Activated CD4-positive, alpha-beta T cell treated with anti-CD3 and anti-CD28 coated beads for 1 hour (primary cell): ENCODE measurements around the gene C1orf167.
A peak's percentile ranks its signal among the peaks of the same experiment; 100 is the strongest.

Source experiments
- DNase-seq: peaks from one replicate; pipeline ENCODE4 v3.0.0-alpha.2; 2020

Gene C1orf167

GRCh38 chr1:11761988-11762406 lies at the start of gene C1orf167:
C1orf167 (plus strand) TSS chr1:11762193; CDS start chr1:11764401, 2,208 bp downstream.
- no peak for DNase-seq

DNA sequence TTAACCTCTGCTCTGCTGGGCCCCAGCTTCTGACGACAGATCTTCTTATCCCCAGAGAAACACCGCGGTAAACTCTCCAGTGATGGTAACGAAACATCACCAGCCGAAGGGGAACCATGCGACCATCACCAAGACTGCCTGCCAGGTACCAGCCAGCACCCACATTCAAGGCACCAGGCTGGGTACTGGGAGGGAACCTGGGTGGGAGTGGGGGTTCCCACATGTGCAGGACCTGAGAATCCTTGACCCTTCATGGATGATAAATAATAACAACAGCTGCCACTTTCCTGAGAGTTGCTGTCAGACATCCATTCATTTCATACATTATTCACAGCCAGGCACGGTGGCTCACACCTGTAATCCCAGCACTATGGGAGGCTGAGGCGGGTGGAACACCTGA lies 49.7 kb upstream of the C1orf167 start:
- DNase-seq = no peak

GRCh38 chr1:11713095-11713494 lies 48.9 kb upstream of the C1orf167 start:
- DNase-seq = no peak

DNA sequence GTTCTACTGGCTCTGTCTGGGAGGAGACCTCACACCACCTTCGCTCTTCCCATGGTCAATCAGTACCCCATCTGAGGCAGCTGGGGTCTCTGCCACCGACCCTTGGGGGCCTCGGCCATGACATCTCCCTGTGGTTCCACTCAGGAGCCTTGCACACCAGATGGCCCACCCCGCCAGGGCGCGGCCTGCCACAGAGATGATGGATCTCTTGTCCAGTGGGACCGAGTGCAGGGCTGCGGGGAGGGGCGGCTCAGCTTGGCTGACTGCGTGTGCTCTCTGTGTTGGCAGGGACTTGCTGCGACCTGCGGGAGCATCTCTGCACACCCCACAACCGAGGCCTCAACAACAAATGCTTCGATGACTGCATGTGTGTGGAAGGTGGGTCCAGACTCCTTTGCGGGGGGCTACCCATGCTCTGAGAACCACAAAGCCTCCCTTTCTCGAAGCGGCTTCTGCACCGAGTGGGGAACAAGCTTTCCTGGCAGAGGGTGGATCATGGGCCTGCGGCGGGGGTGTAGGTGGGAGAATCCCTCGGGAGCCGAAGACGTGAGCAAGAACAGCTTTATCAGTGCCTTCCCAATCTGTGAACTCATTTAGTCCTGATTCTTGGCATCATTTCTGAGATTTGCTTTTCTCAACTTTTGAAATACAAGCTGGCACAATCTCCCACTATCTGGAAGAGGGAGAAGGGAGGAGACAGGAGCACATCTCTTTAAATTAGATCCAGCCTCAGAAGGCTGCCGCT lies 47.0 kb upstream of the C1orf167 start:
- no peak for DNase-seq

DNA sequence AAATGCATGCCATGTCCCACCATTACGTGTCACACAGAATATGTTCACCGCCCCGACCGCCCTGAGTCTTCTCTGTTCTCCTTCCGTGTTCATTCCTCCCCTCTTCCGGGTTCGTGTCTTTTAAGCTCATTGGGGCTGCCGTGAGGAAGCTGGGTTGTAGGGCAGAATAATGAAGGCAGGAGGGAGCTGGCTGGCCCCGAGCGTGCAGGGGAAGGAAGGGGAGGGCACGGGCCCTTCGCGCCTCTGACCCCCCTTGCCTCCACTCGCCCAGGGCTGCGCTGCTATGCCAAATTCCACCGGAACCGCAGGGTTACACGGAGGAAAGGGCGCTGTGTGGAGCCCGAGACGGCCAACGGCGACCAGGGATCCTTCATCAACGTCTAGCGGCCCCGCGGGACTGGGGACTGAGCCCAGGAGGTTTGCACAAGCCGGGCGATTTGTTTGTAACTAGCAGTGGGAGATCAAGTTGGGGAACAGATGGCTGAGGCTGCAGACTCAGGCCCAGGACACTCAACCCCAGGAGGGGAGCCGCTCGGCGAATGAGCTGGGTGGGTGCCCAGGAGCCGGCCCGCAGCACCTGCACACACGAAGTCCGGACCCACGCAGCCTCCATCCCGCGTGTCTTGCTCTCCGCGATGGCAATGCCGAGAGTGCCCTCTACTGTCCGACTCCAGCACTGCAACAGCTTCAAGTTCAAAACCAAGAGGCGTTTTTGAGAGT lies 42.5 kb upstream of the C1orf167 start:
- peak; percentile 78 for DNase-seq

DNA sequence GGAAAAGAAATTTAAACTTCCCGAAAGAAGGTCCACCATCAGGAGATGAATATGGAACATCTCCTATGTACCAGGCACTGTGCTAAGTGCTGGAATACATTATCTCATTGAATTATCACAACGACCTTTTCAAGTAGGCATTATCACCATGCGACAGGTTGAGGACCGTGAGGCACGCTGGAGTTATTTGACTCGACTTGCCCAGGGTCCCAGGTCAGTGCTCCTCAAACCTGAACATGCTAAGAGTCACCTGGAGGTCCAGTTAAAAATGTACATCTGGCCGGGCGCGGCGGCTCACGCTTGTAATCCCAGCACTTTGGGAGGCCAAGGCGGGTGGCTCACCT lies 42.0 kb upstream of the C1orf167 start:
- no peak for DNase-seq

GRCh38 chr1:11720525-11720924 lies 41.5 kb upstream of the C1orf167 start:
- DNase-seq = no peak

- DNase-seq = no peak
Measured at GRCh38 chr1:11721311-11721710, 40.7 kb upstream of the C1orf167 start.

DNA sequence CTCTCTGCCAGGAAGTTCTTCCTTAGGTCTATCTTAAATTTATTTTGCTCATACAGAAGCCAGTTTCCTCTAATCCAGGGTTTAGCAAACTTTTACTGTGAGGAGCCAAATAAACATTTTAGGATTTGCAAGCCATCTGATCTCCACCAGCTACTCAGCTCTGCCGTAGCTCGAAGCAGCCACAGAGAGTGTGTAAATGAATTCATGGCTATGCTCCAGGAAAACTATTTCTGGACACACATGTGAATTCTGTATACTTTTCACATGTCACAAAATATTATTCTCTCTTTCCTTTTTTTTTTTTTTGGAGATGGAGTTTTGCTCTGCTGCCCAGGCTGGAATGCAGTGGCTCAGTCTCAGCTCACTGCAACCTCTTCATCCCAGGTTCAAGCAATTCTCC lies 39.5 kb upstream of the C1orf167 start:
- no peak for DNase-seq

GRCh38 chr1:11725616-11726015 lies 36.4 kb upstream of the C1orf167 start:
- no peak for DNase-seq

DNA sequence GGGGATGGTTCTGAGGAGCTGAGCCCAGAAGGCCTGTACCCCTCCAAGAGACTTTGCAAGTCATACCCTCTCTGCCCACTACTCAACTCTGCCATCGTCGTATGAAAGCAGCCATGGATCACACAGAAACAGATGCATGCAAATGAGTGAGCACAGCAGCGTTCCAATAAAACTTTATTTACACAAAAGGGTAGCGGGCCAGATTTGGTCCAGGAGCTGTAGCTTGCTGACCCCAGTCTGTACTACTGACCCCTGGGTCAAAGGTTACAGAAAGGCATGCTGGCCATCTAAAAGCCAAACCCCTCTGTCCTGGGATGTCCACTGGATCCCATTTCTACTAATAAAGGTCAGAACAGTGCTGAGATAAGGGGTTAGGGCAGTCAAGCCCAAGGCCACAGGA lies 34.9 kb upstream of the C1orf167 start:
- DNase-seq = no peak

- DNase-seq = no peak
Measured at GRCh38 chr1:11728126-11728806, 33.7 kb upstream of the C1orf167 start.

DNA sequence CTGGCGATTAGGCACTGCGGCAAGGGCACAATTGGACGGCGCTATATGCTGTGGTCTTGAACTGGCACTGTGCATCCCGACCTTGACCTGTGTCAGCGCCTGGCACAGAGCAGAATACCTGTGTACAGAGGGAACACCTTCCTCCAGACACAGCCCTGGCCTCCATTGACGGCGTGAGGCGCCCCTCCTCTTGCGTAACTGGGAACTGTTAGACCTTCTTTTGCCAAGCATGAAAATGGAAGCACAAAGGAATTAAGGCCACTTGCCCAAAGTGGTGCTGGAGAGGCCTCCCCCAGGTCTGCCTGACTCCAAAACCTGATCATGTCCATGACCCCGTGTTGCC lies 32.9 kb upstream of the C1orf167 start:
- DNase-seq = no peak

DNA sequence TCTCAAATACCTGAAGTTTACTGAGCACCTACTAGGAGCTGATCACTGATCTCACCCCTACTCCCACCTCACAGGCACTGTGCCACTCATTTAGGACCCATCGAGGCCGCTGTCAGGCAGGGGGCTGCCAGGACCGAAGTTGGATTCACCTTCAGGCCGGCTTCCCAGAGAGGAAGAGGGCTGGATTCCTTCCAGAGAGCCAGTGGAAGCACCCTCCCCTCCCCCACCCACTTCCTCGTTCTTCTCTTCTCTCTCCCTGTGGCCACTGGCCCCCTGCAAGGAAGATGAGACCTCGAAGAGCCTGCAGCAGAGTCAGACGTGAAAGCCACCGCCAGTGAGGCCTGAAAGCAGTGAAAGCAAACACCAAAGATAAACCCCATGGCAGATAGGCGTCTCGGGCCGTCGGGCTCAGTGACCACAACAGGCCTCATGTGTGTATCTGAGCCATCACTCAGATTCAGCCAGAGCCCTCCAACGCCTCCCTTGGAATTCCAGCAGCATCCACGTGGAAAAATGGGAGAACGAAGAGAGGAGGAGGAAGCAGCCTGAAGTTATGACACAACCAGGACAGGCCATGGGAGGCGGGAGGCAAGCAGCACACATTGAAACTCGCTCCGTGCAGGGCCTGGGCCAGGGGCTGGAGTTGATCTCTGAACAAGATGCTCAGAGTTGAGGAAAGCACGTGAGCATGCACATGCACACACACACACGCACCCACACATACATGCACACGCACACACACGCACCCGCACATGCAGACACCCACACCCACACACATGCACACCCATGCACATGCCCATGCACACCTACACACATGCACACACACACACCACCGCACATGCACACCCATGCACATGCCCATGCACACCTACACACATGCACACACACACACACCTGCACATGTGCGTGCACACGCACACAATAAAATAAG lies 32.2 kb upstream of the C1orf167 start:
- DNase-seq = no peak

DNA sequence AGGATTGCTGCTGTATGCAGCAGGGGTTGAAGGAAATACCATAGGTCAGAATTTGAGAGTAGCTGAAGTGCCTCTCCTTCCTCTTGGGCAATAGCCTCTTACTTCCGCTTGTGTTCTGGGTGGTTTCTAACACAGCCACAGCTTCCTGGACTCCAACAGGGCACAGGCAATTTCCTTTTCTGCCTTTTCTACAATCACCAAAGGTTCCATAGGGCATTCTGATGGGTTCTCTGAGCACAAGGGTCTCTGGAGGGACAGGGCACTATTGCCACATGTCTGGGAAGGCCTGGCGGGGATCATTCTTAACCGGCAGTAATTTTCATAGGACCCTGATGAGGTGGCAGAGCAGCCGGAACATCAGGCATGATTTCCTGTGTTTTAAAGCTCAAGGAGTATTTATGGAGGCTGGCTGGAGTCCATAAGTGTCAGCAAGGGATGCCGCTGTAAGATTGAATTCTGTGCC lies 31.5 kb upstream of the C1orf167 start:
- DNase-seq = peak; percentile 18

- peak; percentile 26 for DNase-seq
Measured at GRCh38 chr1:11731691-11732283, 30.2 kb upstream of the C1orf167 start.

GRCh38 chr1:11733306-11733705 lies 28.7 kb upstream of the C1orf167 start:
- no peak for DNase-seq

DNA sequence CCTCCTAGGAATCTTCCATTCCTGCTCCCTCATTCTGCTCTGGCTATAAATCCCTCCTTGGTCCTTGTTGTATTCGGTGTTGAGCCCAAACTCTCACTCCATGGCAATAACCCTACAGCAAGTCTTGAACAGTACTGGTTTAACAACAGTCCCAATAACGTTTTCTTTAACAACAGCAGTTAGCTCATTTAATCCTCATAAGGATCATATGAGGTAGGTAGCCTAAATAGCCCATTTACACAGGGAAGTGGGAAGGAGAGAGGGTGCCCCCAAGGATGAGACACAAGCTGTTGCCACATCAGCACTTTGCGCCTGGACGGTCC lies 26.5 kb upstream of the C1orf167 start:
- DNase-seq = no peak

GRCh38 chr1:11735854-11736745 lies 25.9 kb upstream of the C1orf167 start, which contains the start of gene AGTRAP:
AGTRAP (plus strand) TSS chr1:11736136; CDS start chr1:11736209, 73 bp downstream.
- DNase-seq = peak; percentile 75

DNA sequence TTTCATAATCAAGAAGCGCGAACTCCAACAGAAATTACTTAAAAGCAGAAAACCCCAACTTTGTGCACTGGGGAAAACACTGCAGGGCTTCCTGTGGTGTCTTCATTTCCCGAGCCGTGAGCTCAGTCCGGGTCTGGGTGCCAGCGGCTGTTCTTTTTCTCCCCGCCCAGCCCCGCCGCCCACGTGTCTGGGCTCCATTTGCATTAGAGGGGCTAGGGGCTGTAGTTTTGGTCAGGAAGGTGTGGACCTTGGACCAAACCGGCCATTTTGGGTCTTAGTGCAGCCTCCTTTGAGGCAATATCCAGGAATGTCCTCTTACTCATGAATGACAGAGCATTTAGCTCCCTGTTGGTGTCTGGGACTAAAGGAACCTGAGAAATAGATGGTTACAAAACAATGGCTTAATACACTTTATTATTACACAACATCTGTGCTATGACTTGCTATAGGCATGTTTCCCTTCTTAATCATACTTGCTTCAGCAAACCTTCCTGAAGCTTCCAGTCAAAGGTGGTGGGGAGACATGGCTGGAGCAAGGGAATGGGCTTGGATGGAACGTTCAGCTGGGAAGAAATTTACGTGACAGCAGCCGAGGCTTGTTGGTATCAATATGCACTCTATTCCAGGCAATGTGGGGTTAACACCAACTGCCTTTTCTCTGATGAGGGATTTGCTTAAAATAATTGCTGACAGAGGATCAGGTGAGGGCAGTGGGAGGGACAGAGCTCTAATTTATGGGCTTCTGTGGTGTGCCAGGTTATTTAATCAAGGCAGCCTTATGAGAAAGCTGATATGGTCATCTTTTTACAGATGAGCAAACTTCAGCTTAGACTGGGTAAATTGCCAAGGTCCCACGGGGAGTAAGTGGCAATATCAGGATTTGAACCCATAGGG lies 25.0 kb upstream of the C1orf167 start:
- no peak for DNase-seq
